ENCODE measurements around the gene TMCO4. TPM values are rescaled to one million over a fixed set of nuclear protein-coding genes. Genes with fewer than 3 reads are reported as not detected.

Gene TMCO4
- total RNA-seq, 4 donors from 2014 or later = 19.0 to 26.6 (median 20.7) TPM

DNA sequence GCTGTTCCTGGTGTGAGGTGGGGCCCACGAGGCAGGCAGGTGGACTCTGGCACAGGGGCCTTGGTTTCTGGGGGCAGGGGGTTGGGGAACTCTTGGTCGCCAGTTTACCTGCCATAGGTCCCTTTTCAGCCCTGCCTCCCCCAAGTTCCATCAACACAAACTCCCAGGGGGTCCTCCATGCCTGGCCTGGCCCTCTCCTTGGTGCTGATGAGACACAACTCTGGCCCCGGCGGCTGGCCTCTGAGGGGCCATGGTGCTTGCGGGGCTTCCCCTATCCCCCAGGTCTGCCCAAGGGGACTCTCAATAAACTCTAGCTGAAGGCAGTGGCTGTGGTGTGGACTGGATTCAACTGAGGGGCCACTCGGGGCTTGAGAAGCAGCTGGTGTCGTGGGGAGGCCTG lies 119.1 kb downstream of the TMCO4 start:
- ATAC-seq (ENCODE audit: low FRiP score) = no peak
- no peak for DNase-seq (ENCODE audit: low spot score)
- TF ChIP-seq, protein P1, sequence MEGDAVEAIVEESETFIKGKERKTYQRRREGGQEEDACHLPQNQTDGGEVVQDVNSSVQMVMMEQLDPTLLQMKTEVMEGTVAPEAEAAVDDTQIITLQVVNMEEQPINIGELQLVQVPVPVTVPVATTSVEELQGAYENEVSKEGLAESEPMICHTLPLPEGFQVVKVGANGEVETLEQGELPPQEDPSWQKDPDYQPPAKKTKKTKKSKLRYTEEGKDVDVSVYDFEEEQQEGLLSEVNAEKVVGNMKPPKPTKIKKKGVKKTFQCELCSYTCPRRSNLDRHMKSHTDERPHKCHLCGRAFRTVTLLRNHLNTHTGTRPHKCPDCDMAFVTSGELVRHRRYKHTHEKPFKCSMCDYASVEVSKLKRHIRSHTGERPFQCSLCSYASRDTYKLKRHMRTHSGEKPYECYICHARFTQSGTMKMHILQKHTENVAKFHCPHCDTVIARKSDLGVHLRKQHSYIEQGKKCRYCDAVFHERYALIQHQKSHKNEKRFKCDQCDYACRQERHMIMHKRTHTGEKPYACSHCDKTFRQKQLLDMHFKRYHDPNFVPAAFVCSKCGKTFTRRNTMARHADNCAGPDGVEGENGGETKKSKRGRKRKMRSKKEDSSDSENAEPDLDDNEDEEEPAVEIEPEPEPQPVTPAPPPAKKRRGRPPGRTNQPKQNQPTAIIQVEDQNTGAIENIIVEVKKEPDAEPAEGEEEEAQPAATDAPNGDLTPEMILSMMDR (IDR thresholded peaks at IDR 0.05) = no peak

DNA sequence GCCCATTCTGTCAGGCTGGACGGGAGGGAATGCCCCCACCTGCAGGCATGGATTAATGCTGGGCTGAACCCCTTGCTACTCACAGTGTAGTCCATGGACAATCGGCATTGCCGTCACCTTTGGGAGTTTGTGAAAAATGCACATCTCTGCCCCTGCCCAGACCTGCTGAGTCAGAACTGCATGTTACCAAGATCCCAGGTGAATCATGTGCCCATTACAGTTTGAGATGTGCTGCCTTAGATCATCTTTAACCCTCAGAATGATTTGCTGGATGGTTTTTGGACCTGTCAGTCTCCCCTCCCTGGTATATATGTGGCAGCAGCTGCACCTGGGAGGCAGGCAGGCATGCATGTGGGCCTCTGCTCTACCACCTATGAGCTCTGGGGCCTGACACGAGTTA lies 120.0 kb downstream of the TMCO4 start:
- TF ChIP-seq, protein P1 (IDR thresholded peaks at IDR 0.05) = no peak
- DNase-seq (ENCODE audit: low spot score) (no peak), ATAC-seq (ENCODE audit: low FRiP score) (no peak)

DNA sequence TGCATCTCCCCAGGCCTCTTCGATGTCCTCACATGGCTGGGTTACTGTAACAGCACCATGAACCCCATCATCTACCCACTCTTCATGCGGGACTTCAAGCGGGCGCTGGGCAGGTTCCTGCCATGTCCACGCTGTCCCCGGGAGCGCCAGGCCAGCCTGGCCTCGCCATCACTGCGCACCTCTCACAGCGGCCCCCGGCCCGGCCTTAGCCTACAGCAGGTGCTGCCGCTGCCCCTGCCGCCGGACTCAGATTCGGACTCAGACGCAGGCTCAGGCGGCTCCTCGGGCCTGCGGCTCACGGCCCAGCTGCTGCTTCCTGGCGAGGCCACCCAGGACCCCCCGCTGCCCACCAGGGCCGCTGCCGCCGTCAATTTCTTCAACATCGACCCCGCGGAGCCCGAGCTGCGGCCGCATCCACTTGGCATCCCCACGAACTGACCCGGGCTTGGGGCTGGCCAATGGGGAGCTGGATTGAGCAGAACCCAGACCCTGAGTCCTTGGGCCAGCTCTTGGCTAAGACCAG lies 120.7 kb downstream of the TMCO4 start:
- DNase-seq (ENCODE audit: low spot score) (no peak), ATAC-seq (ENCODE audit: low FRiP score) (no peak)
- TF ChIP-seq, protein P1 (IDR thresholded peaks at IDR 0.05) = no peak

DNA sequence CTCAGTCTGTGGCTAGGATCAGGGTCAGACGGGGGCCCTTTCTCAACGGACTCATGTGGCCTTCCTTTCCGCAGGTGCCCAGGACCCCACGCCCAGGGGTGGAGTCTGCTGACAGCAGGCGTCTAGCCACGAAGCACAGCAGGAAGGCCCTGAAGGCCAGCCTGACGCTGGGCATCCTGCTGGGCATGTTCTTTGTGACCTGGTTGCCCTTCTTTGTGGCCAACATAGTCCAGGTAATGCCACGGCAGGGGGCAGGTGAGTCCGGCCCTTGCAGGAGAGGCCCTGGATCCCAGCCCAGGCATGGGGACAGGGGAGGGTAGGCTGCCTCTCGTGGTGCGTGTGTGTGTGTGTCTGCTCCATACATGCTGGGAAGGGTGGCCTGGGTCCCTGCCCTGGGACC lies 121.2 kb downstream of the TMCO4 start:
- DNase-seq (ENCODE audit: low spot score) (no peak), ATAC-seq (ENCODE audit: low FRiP score) (no peak)
- TF ChIP-seq, protein P1 (IDR thresholded peaks at IDR 0.05) = no peak

DNA sequence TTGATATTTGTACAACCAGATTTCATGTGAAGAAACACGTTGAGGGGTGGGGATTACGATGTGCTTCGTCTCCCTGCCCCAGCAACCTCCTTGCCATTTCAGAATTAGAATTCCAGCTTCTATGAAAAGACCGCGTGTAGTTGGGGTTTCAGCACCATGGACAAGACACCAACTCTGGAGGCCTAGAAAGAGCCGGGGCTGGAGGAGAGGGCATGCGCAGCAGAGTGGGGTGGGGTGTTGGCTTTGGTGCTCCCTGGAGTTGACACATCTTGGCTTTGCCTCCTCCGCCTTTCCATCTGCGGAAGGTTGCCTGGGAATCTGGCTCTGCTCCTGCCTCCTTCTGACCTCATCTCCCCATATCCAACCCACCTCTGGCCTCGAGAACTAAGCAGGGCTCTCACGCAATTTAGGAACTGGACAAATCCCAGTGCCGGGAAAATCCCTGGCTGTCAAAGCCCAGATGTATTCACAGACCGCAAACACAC lies 123.2 kb downstream of the TMCO4 start:
- DNase-seq (ENCODE audit: low spot score) = no peak
- ATAC-seq (ENCODE audit: low FRiP score) = peak; percentile 78
- TF ChIP-seq, protein P1 (IDR thresholded peaks at IDR 0.05) = no peak

DNA sequence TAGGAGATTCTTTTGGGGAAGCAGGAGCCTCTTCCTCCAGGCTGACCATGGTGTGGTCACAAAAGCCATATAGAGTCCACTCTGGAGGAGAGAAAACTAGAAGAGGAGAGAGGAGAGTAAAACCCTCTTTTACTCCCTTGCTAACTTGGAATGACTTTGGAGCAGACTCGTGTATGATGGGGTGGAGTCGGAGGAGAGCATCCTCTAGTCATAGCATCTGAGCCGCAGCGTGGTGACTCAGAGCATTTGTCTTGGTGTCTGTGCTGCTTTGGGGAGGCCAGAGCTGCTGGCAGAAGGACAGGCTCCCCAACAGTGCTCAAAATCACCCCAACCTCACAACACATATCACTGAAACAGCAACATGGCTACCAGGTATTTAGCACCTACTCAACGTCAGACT lies 123.9 kb downstream of the TMCO4 start:
- TF ChIP-seq, protein P1 (IDR thresholded peaks at IDR 0.05) = no peak
- no peak for DNase-seq (ENCODE audit: low spot score)
- ATAC-seq (ENCODE audit: low FRiP score) = no peak

DNA sequence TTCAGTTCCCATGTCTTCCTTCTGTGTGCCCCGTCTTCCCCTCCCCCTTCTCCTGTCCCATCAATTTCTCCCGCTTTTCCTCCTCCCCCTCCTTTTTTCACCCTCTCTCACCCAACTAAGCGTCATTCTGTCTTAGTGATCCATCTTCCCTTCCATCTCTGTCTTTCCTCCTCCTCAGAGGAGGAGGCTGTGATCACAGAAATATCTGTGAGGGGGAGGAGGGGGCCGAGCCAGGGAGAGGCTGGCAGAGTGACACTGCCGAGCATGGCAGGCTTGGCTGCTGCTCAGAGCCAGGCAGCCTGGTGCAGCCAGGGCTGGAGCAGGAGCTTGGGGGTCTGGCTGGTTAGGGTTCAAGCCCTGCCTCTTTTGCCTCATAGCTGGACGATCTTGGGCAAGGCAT lies 127.5 kb downstream of the TMCO4 start:
- ATAC-seq (ENCODE audit: low FRiP score) (no peak), DNase-seq (ENCODE audit: low spot score) (no peak)

More for the DNA sequence above, 127.5 kb downstream of the TMCO4 start:
- TF ChIP-seq, protein P1 (IDR thresholded peaks at IDR 0.05) = no peak
